OCI-LY3 (cell line): ENCODE measurements around the gene ITGA2.
A peak's percentile ranks its signal among the peaks of the same experiment; 100 is the strongest.

Experiments
- H2AFZ ChIP-seq: fragments of 200-600, 300-600 bp; shearing (Covaris generic); 2 replicates; pipeline ENCODE4 v1.6.0; 2014; ENCODE audit warnings: antibody characterized with exemption, low read depth, low read length
- H3K27ac ChIP-seq: fragments of 200-600, 300-600 bp; sonication (generic); 2 replicates; pipeline ENCODE4 v1.5.1; 2014; ENCODE audit warnings: mild to moderate bottlenecking, low read length, moderate library complexity, mixed read lengths
- H3K27me3 ChIP-seq: fragments of 200-600, 300-600 bp; sonication (generic); 2 replicates; pipeline ENCODE4 v1.6.1; 2014; ENCODE audit warnings: low read depth, low read length, mixed read lengths
- H3K36me3 ChIP-seq: fragments of 200-600, 300-600 bp; sonication (generic); replicated peaks from 2 replicates; pipeline ENCODE3; 2014; ENCODE audit warnings: low read depth, low read length, mixed read lengths
- H3K4me1 ChIP-seq: fragments of 300-600, 200-600 bp; sonication (generic); 2 replicates; pipeline ENCODE4 v1.6.1; 2014; ENCODE audit warnings: low read length, mixed read lengths
- H3K4me2 ChIP-seq: fragments of 200-600, 300-600 bp; sonication (generic); 2 replicates; pipeline ENCODE4 v1.6.1; 2014; ENCODE audit warnings: low read length, mixed read lengths
- H3K4me3 ChIP-seq: fragments of 300-600, 200-600 bp; sonication (generic); 2 replicates; pipeline ENCODE4 v1.5.1; 2014; ENCODE audit warnings: antibody characterized with exemption, mild to moderate bottlenecking, low read length, moderate library complexity
- H3K79me2 ChIP-seq: fragments of 300-600, 200-600 bp; shearing (Covaris generic); 2 replicates; pipeline ENCODE4 v1.6.1; 2014; ENCODE audit warnings: mild to moderate bottlenecking, low read length, mixed read lengths
- H3K9ac ChIP-seq: fragments of 300-600, 200-600 bp; shearing (Covaris generic); 2 replicates; pipeline ENCODE4 v1.6.0; 2014; ENCODE audit warnings: mild to moderate bottlenecking, low read length, moderate library complexity
- H3K9me3 ChIP-seq: fragments of 200-600, 300-600 bp; shearing (Covaris generic); 2 replicates; pipeline ENCODE4 v1.6.1; 2014; ENCODE audit warnings: low read length, mixed read lengths; ENCODE audit not compliant: insufficient read depth
- H4K20me1 ChIP-seq: fragments of 200-600, 300-600 bp; sonication (generic); 2 replicates; pipeline ENCODE4 v1.6.1; 2016; ENCODE audit warnings: low read length, mixed read lengths; ENCODE audit not compliant: insufficient read depth
- CTCF ChIP-seq: fragments of 200-600, 300-600 bp; sonication (generic); IDR thresholded peaks from 2 replicates; pipeline ENCODE4 v1.5.1; 2014; ENCODE audit warnings: antibody characterized with exemption, low read length, low read depth
- EZH2phosphoT487 ChIP-seq: fragments of 200-600 bp; shearing (Covaris generic); IDR thresholded peaks from 2 replicates; pipeline ENCODE4 v1.6.1; 2018; ENCODE audit warnings: antibody characterized with exemption, mixed run types, low read depth

ITGA2 gene

GRCh38 chr5:52952483-52952882 lies 36.7 kb upstream of the ITGA2 start:
- TF ChIP-seq EZH2phosphoT487 (no peak), CTCF (no peak)
- Histone ChIP-seq H3K9ac (no peak overlapping the region), H3K4me3 (no peak overlapping the region), H3K36me3 (no peaks in the 10 kb centered on the region), H3K4me1 (peaks cover 33% of the 10 kb centered on the region), H3K4me2 (no peak overlapping the region), H2AFZ (no peak overlapping the region), H3K79me2 (no peaks in the 10 kb centered on the region), H3K9me3 (no peaks in the 10 kb centered on the region), H3K27me3 (no peaks in the 10 kb centered on the region), H4K20me1 (no peaks in the 10 kb centered on the region), H3K27ac (no peak overlapping the region)

- Histone ChIP-seq H3K4me3 (no peak overlapping the region), H3K27me3 (no peaks in the 10 kb centered on the region), H3K27ac (no peak overlapping the region), H3K4me2 (no peak overlapping the region), H3K79me2 (no peaks in the 10 kb centered on the region), H2AFZ (no peak overlapping the region), H3K36me3 (no peaks in the 10 kb centered on the region), H3K9me3 (no peaks in the 10 kb centered on the region), H3K9ac (no peak overlapping the region), H3K4me1 (peaks cover 12% of the 10 kb centered on the region), H4K20me1 (no peaks in the 10 kb centered on the region)
- TF ChIP-seq EZH2phosphoT487 = no peak
- TF ChIP-seq CTCF = no peak
Measured at GRCh38 chr5:52956014-52956413, 33.1 kb upstream of the ITGA2 start.

- Histone ChIP-seq H3K4me3 (no peak overlapping the region), H3K36me3 (no peaks in the 10 kb centered on the region), H3K4me2 (0 out of 2 replicates have a peak overlapping the region, but pooled peaks have one; percentile 11), H3K9ac (no peak overlapping the region), H3K9me3 (no peaks in the 10 kb centered on the region), H3K27me3 (no peaks in the 10 kb centered on the region), H3K4me1 (peaks cover 12% of the 10 kb centered on the region), H3K79me2 (no peaks in the 10 kb centered on the region), H2AFZ (peak overlapping the region; percentile 76; the same call in 1 of the 2 replicates), H4K20me1 (no peaks in the 10 kb centered on the region), H3K27ac (no peak overlapping the region)
- TF ChIP-seq EZH2phosphoT487 = no peak
- TF ChIP-seq CTCF = no peak
Measured at GRCh38 chr5:52956915-52957747, 32.0 kb upstream of the ITGA2 start.

GRCh38 chr5:52961274-52961681 lies 27.9 kb upstream of the ITGA2 start:
- H3K27ac ChIP-seq = no peak overlapping the region

More at GRCh38 chr5:52961274-52961681, 27.9 kb upstream of the ITGA2 start:
- Histone ChIP-seq H3K9ac (no peak overlapping the region), H4K20me1 (no peaks in the 10 kb centered on the region), H3K4me3 (no peak overlapping the region), H3K36me3 (no peaks in the 10 kb centered on the region), H3K9me3 (no peaks in the 10 kb centered on the region), H2AFZ (no peak overlapping the region), H3K27me3 (no peaks in the 10 kb centered on the region), H3K4me2 (no peak overlapping the region), H3K4me1 (peaks cover 12% of the 10 kb centered on the region), H3K79me2 (no peaks in the 10 kb centered on the region)
- TF ChIP-seq EZH2phosphoT487 = no peak
- no peak for TF ChIP-seq CTCF
